PFSK-1 (cell line): ENCODE results near the gene NAT9.

Experiments used
- FOXP2 ChIP-seq: optimal IDR thresholded peaks from 2 replicates; pipeline ENCODE3; 2011; ENCODE audit warnings: borderline replicate concordance, control low read depth, inconsistent platforms; ENCODE audit not compliant: insufficient read depth; ENCODE audit errors: extremely low read length, extremely low read depth
- POLR2AphosphoS5 ChIP-seq: IDR thresholded peaks from 2 replicates; pipeline ENCODE4 v1.6.1; 2012; ENCODE audit warnings: low read depth, mild to moderate bottlenecking, control low read depth, low read length, moderate library complexity
- SIN3A ChIP-seq: IDR thresholded peaks from 2 replicates; pipeline ENCODE4 v1.6.1; 2012; ENCODE audit warnings: mild to moderate bottlenecking, low read length, moderate library complexity, borderline replicate concordance; ENCODE audit not compliant: insufficient read depth
- TAF1 ChIP-seq: IDR thresholded peaks from 2 replicates; pipeline ENCODE4 v1.6.1; 2012; ENCODE audit warnings: low read length, control low read depth, borderline replicate concordance; ENCODE audit not compliant: insufficient read depth
- TF ChIP-seq, protein P1 (sequence below), 2 experiments: IDR thresholded peaks; 2 replicates each; pipeline versions ENCODE4 v1.6.1 to v1.8.0; 2011 to 2012; ENCODE audit warnings: low read depth in 2 of 2, low read length in 2 of 2, control low read depth in 1 of 2, inconsistent platforms in 1 of 2, mild to moderate bottlenecking in 1 of 2, moderate library complexity in 1 of 2; ENCODE audit not compliant: insufficient read depth in 1 of 2

The NAT9 gene

DNA sequence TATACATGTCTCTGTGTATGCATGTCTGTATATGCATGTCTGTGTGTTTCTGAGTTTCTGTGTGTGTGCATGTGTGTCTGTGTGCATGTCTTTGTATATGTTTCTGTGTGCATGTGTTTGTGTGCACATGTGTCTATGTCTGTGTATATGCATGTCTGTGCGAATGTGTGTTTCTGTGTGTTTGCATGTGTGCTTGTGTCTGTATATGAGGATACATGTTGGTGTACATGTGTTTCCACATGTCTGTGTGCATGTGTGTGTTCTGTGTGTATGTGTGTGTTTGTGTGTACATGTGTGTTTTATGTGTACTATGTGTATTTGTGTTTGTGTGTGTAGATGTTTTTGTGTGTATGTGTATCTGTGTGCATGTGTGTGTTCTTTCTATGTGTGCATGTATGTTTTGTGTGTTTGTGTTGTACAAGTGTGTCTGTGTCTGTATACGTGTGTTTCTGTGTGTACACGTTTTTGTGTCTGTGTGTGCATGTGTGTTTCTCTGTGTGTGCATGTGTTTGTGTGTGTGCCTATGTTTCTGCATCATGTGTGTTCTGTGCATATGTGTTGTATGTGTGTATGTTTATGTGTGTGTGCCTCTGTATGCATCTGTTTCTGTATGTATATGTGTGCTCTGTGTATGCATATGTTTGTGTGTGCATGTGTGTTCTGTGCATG lies 48.0 kb downstream of the NAT9 start:
- TF ChIP-seq, protein P1, sequence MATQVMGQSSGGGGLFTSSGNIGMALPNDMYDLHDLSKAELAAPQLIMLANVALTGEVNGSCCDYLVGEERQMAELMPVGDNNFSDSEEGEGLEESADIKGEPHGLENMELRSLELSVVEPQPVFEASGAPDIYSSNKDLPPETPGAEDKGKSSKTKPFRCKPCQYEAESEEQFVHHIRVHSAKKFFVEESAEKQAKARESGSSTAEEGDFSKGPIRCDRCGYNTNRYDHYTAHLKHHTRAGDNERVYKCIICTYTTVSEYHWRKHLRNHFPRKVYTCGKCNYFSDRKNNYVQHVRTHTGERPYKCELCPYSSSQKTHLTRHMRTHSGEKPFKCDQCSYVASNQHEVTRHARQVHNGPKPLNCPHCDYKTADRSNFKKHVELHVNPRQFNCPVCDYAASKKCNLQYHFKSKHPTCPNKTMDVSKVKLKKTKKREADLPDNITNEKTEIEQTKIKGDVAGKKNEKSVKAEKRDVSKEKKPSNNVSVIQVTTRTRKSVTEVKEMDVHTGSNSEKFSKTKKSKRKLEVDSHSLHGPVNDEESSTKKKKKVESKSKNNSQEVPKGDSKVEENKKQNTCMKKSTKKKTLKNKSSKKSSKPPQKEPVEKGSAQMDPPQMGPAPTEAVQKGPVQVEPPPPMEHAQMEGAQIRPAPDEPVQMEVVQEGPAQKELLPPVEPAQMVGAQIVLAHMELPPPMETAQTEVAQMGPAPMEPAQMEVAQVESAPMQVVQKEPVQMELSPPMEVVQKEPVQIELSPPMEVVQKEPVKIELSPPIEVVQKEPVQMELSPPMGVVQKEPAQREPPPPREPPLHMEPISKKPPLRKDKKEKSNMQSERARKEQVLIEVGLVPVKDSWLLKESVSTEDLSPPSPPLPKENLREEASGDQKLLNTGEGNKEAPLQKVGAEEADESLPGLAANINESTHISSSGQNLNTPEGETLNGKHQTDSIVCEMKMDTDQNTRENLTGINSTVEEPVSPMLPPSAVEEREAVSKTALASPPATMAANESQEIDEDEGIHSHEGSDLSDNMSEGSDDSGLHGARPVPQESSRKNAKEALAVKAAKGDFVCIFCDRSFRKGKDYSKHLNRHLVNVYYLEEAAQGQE (IDR thresholded peaks at IDR 0.05; ENCODE audit: insufficient read depth in 1 of 2, low read depth in 2 of 2, low read length in 2 of 2), result no peak
- no peak for TF ChIP-seq FOXP2
- no peak for TF ChIP-seq SIN3A
- TF ChIP-seq TAF1, result no peak
- TF ChIP-seq POLR2AphosphoS5, result no peak

DNA sequence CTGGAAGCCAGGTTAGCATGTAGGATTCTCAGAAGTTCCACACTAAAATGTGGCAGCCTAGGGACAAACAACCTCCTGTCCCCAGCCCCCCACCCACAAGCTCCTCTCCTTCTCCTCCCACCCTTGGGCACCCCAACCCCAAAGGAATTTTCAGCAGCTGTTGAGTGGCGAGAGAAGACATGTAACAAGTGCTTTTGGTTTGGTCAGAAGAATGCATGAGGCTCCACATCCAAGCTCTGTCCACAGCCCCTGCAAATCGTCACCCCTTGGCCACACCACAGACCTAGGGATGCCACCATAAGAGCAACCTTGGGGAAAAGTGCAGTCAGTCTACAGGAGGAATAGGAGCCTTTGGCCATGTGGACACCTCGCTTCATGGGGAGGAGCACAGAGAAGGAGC lies 51.0 kb downstream of the NAT9 start:
- no peak for TF ChIP-seq SIN3A

DNA sequence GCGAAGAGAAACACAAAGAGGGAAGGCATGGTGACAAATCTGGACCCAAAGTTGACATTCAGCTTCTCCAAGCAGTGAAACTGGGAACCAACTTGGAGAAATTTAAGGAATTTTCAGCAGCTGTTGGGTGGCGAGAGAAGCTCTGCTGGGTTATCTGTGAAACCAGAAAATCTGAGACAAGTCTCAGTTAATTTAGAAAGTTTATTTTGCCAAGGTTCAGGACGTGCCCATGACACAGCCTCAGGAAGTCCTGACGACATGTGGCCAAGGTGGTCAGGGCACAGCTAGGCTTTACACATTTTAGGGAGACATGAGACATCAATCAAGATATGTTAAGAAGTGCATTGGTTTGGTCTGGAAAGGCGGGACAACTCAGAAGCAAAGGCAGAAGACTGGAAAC lies 52.3 kb downstream of the NAT9 start:
- TF ChIP-seq FOXP2 (no peak), SIN3A (no peak), POLR2AphosphoS5 (no peak), TAF1 (no peak)
- TF ChIP-seq, protein P1 (IDR thresholded peaks at IDR 0.05; ENCODE audit: insufficient read depth in 1 of 2, low read depth in 2 of 2, low read length in 2 of 2), result no peak

DNA sequence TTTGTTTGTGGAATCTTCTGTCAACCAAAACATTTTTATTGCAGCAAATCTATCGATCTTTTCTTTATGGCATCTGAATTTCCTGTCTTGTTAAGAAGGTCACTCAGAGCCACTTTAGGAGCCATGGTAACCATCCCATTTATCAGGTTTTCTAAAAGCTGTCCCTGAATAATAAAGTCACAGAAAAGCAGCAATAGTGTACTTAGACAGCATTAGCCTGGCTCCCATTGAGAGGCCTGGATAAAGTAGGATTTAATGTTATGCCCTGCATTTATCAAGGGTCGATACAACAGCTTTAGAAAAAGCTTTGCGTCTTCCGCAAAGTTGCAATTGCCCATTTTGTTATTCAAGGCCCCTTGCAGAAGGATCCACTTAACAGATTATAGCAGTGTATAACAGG lies 53.4 kb downstream of the NAT9 start:
- TF ChIP-seq FOXP2 (no peak), SIN3A (no peak), TAF1 (no peak), POLR2AphosphoS5 (no peak)
- TF ChIP-seq, protein P1 (IDR thresholded peaks at IDR 0.05; ENCODE audit: insufficient read depth in 1 of 2, low read depth in 2 of 2, low read length in 2 of 2), result no peak
